Esophagus (tissue), 2 donors: Measurements from ENCODE around the gene GRB10. TPM values are rescaled to one million over a fixed set of nuclear protein-coding genes. Genes with fewer than 3 reads are reported as not detected.

ENCODE experiments used
- H3K27ac ChIP-seq, 2 donors: one replicate each; pipeline ENCODE4 v1.5.1; 2013; ENCODE audit warnings: low read depth in 2 of 2, mild to moderate bottlenecking in 2 of 2, inconsistent platforms in 1 of 2, low read length in 1 of 2, moderate library complexity in 1 of 2
- H3K27me3 ChIP-seq, 2 donors: one replicate each; pipeline ENCODE4 v1.6.1; 2013; ENCODE audit warnings: low read length in 2 of 2, control low read depth in 1 of 2, mild to moderate bottlenecking in 1 of 2; ENCODE audit not compliant: insufficient read depth in 2 of 2, control insufficient read depth in 1 of 2
- H3K36me3 ChIP-seq, 2 donors: one replicate each; pipeline ENCODE4 v1.6.1; 2013; ENCODE audit warnings: low read length in 1 of 2; ENCODE audit not compliant: control insufficient read depth in 2 of 2, insufficient read depth in 2 of 2
- H3K4me1 ChIP-seq, 2 donors: one replicate each; pipeline ENCODE4 v1.6.1; 2013; ENCODE audit warnings: low read length in 1 of 2; ENCODE audit not compliant: control insufficient read depth in 2 of 2, insufficient read depth in 2 of 2
- H3K4me3 ChIP-seq, 2 donors: one replicate each; pipeline ENCODE4 v1.5.1; 2013; ENCODE audit warnings: low read length in 2 of 2, mild to moderate bottlenecking in 2 of 2, low read depth in 1 of 2, moderate library complexity in 1 of 2
- H3K9me3 ChIP-seq, 2 donors: one replicate each; pipeline ENCODE4 v1.6.1; 2013; ENCODE audit warnings: mild to moderate bottlenecking in 2 of 2, low read depth in 1 of 2, low read length in 1 of 2, moderate library complexity in 1 of 2; ENCODE audit not compliant: control insufficient read depth in 2 of 2, insufficient read depth in 1 of 2
- WGBS, 2 donors: extraction: QIAGEN DNeasy Blood & Tissue Kit; methylation state at CpG; one replicate each; pipeline ENCODE4 v1.1.7; 2013; 5-methylcytosine and 5-hydroxymethylcytosine counted together
- polyA plus RNA-seq, 2 donors: library from polyadenylated mRNA; stranded (reverse); fragments of 200-250 nt; gene quantifications; one replicate each; pipeline ENCODE4 v1.2.3, GENCODE V29; 2013
- donor health status: healthy with polysubstance abuse.
- donor health status: Bipolar disorder and iron deficiency.

GRB10 gene
- polyA plus RNA-seq, 2 donors = 4.0 to 5.0 TPM

- H3K36me3 ChIP-seq = no peaks in the 10 kb centered on the region
- H3K27ac ChIP-seq = no peak overlapping the region
- 85 to 93% methylated on average over 7 of the region's 7 CpGs for WGBS, 2 donors
- no peak overlapping the region for H3K4me3 ChIP-seq
- no peaks in the 10 kb centered on the region for H3K27me3 ChIP-seq
- H3K4me1 ChIP-seq = peaks cover 0 to 7% of the 10 kb centered on the region in 2 donors
- no peaks in the 10 kb centered on the region for H3K9me3 ChIP-seq
These were observed 62.4 kb downstream of the GRB10 start for GRCh38 chr7:50720295-50720694.

- peaks cover 3 to 7% of the 10 kb centered on the region in 2 donors for H3K4me1 ChIP-seq
- no peaks in the 10 kb centered on the region for H3K36me3 ChIP-seq
- H3K9me3 ChIP-seq = peaks cover 0 to under 1% of the 10 kb centered on the region in 2 donors
- no peaks in the 10 kb centered on the region for H3K27me3 ChIP-seq
- H3K4me3 ChIP-seq = no peak overlapping the region
- H3K27ac ChIP-seq = no peak overlapping the region
- 72 to 87% methylated on average over 2 of the region's 2 CpGs for WGBS, 2 donors
These were observed 63.8 kb downstream of the GRB10 start for GRCh38 chr7:50718876-50719275.

GRCh38 chr7:50718311-50718710, 64.4 kb downstream of the GRB10 start:
- no peaks in the 10 kb centered on the region for H3K27me3 ChIP-seq
- H3K4me3 ChIP-seq = no peak overlapping the region
- WGBS, 2 donors = 61 to 77% methylated on average over 6 of the region's 6 CpGs
- peaks cover 0 to 4% of the 10 kb centered on the region in 2 donors for H3K9me3 ChIP-seq
- H3K27ac ChIP-seq = no peak overlapping the region
- no peaks in the 10 kb centered on the region for H3K36me3 ChIP-seq
- peaks cover 3 to 7% of the 10 kb centered on the region in 2 donors for H3K4me1 ChIP-seq

- Histone ChIP-seq H3K4me3 (no peak overlapping the region), H3K27me3 (no peaks in the 10 kb centered on the region), H3K9me3 (peaks cover 0 to 5% of the 10 kb centered on the region in 2 donors), H3K27ac (no peak overlapping the region), H3K4me1 (peaks cover 3 to 7% of the 10 kb centered on the region in 2 donors), H3K36me3 (no peaks in the 10 kb centered on the region)
- WGBS, 2 donors = 87 to 95% methylated on average over 4 of the region's 4 CpGs
These were observed 65.5 kb downstream of the GRB10 start for GRCh38 chr7:50717181-50717580.

- H3K36me3 ChIP-seq = no peaks in the 10 kb centered on the region
- no peaks in the 10 kb centered on the region for H3K27me3 ChIP-seq
- H3K27ac ChIP-seq = no peak overlapping the region
- 51 to 55% methylated on average over 4 of the region's 4 CpGs for WGBS, 2 donors
- H3K4me3 ChIP-seq = no peak overlapping the region
- peaks cover 0 to 5% of the 10 kb centered on the region in 2 donors for H3K9me3 ChIP-seq
- peaks cover 5% of the 10 kb centered on the region in 2 donors for H3K4me1 ChIP-seq
These were observed 67.8 kb downstream of the GRB10 start for GRCh38 chr7:50714857-50715256.

GRCh38 chr7:50713123-50713965, 69.4 kb downstream of the GRB10 start:
- peaks cover 5 to 7% of the 10 kb centered on the region in 2 donors for H3K4me1 ChIP-seq
- H3K27ac ChIP-seq = no peak overlapping the region
- no peaks in the 10 kb centered on the region for H3K36me3 ChIP-seq
- WGBS, 2 donors = 74 to 82% methylated on average over 5 of the region's 5 CpGs
- H3K9me3 ChIP-seq = peaks cover 0 to 5% of the 10 kb centered on the region in 2 donors
- H3K27me3 ChIP-seq = no peaks in the 10 kb centered on the region
- H3K4me3 ChIP-seq = no peak overlapping the region

GRCh38 chr7:50712252-50713122, 70.2 kb downstream of the GRB10 start:
- H3K4me1 ChIP-seq = peaks cover 7% of the 10 kb centered on the region in 2 donors
- H3K27me3 ChIP-seq = no peaks in the 10 kb centered on the region
- no peak overlapping the region for H3K4me3 ChIP-seq
- H3K27ac ChIP-seq = no peak overlapping the region
- 59 to 61% methylated on average over 3 of the region's 3 CpGs for WGBS, 2 donors
- no peaks in the 10 kb centered on the region for H3K36me3 ChIP-seq
- peaks cover 0 to 5% of the 10 kb centered on the region in 2 donors for H3K9me3 ChIP-seq

GRCh38 chr7:50711271-50712175, 71.2 kb downstream of the GRB10 start:
- Histone ChIP-seq H3K36me3 (no peaks in the 10 kb centered on the region), H3K27me3 (no peaks in the 10 kb centered on the region), H3K4me1 (peaks cover 7% of the 10 kb centered on the region in 2 donors), H3K27ac (no peak overlapping the region), H3K9me3 (peaks cover 0 to 5% of the 10 kb centered on the region in 2 donors), H3K4me3 (no peak overlapping the region)
- WGBS, 2 donors = 64 to 69% methylated on average over 14 of the region's 14 CpGs
